GM12878 (cell line): Measurements from ENCODE around the gene SBF1. TPM values are rescaled to one million over a fixed set of nuclear protein-coding genes. Genes with fewer than 3 reads are reported as not detected.
"Not testable (repeated sequence)": the region's sequence is repeated elsewhere in the genome, so short reads cannot be mapped to it uniquely, and the experiment has no call there.

Experiments used
- ATAC-seq: fragments of 200-7000 bp; cut with Tn5 transposase; 3 replicates; pipeline ENCODE4 v1.9.1; 2020; ENCODE audit warnings: mild to moderate bottlenecking, moderate library complexity
- BruUV-seq: library from RNA; stranded (reverse); fragments of 400-500 nt; replicated peaks from 2 replicates; lab custom pipeline; 2021; lab: Mats Ljungman, UMichigan
- CTCF ChIA-PET: fragments of 300-600 bp; sonication (Branson Sonifier 250); formaldehyde crosslinking; extraction: SDS; loops from one replicate; lab custom pipeline; 2021; ENCODE audit warnings: inconsistent platforms; lab: Yijun Ruan, JAX
- POLR2A ChIA-PET: fragments of 350-600 bp; formaldehyde crosslinking; extraction: SDS; loops from one replicate; lab custom pipeline; 2021; ENCODE audit warnings: inconsistent platforms; lab: Charles Lee
- RAD21 ChIA-PET: fragments of 300-600 bp; sonication (Branson Sonifier 250); formaldehyde crosslinking; loops from one replicate; lab custom pipeline; 2023; ENCODE audit warnings: antibody characterized with exemption; ENCODE audit not compliant: unreplicated experiment; lab: Charles Lee
- SMC1A ChIA-PET: fragments of 300-600 bp; sonication (Branson Sonifier 250); formaldehyde crosslinking; loops from one replicate; lab custom pipeline; 2023; ENCODE audit not compliant: unreplicated experiment, uncharacterized antibody; lab: Charles Lee
- DNase-seq: peaks from one replicate; pipeline ENCODE4 v3.0.0-alpha.2; 2011; ENCODE audit warnings: low read depth, low spot score
- FAIRE-seq: peaks from 3 replicates; lab custom pipeline; 2011; peaks lifted over from hg19 to GRCh38; lab: Jason Lieb, UNC
- H2AFZ ChIP-seq: 2 replicates; pipeline ENCODE4 v1.6.0; 2011; ENCODE audit warnings: low read depth, low read length, control low read depth; ENCODE audit not compliant: control insufficient read depth
- H3K27ac ChIP-seq: 2 replicates; pipeline ENCODE4 v1.5.1; 2011; ENCODE audit warnings: control low read depth; ENCODE audit not compliant: control insufficient read depth, insufficient read depth
- H3K27me3 ChIP-seq, 2 experiments: replicated peaks in 1 of 2; 2 replicates each; pipeline versions ENCODE4 v1.6.0 to v1.6.1; 2011; ENCODE audit warnings: low read length in 1 of 2; ENCODE audit not compliant: control insufficient read depth in 2 of 2, insufficient read depth in 2 of 2
- H3K36me3 ChIP-seq, 2 experiments: 2 replicates each; pipeline ENCODE4 v1.5.1; 2011; ENCODE audit warnings: low read length in 1 of 2; ENCODE audit not compliant: control insufficient read depth in 2 of 2, insufficient read depth in 2 of 2
- H3K4me1 ChIP-seq: 2 replicates; pipeline ENCODE4 v1.6.1; 2011; ENCODE audit warnings: mild to moderate bottlenecking, low read length, moderate library complexity, mixed read lengths; ENCODE audit not compliant: control insufficient read depth, insufficient read depth
- H3K4me2 ChIP-seq: 2 replicates; pipeline ENCODE4 v1.6.0; 2011; ENCODE audit warnings: control low read depth; ENCODE audit not compliant: control insufficient read depth, insufficient read depth
- H3K4me3 ChIP-seq: fragments of 200-600 bp; sonication (generic); 2 replicates; pipeline ENCODE4 v1.5.1; 2016
- H3K79me2 ChIP-seq: 2 replicates; pipeline ENCODE4 v1.6.0; 2011; ENCODE audit warnings: low read length; ENCODE audit not compliant: control insufficient read depth, insufficient read depth
- H3K9ac ChIP-seq: 2 replicates; pipeline ENCODE4 v1.8.0; 2011; ENCODE audit warnings: low read length, control low read depth, mixed read lengths; ENCODE audit not compliant: control insufficient read depth, insufficient read depth
- H3K9me3 ChIP-seq: replicated peaks from 3 replicates; pipeline ENCODE4 v1.5.1; 2011; ENCODE audit warnings: mild to moderate bottlenecking, low read length; ENCODE audit not compliant: control insufficient read depth, insufficient read depth
- H4K20me1 ChIP-seq: 2 replicates; pipeline ENCODE4 v1.6.0; 2011; ENCODE audit not compliant: control insufficient read depth, insufficient read depth
- HDAC6 ChIP-seq: fragments of 200-600 bp; sonication (generic); IDR thresholded peaks from one replicate; pipeline ENCODE4 v1.8.0; 2017; ENCODE audit warnings: antibody characterized with exemption; ENCODE audit not compliant: unreplicated experiment
- WGBS: methylation state at CpG from one replicate; pipeline ENCODE4 v1.1.6; 2016; ENCODE audit warnings: low lambda C conversion rate; ENCODE audit not compliant: insufficient replicate concordance, insufficient coverage; ENCODE audit errors: missing lambda C conversion rate; 5-methylcytosine and 5-hydroxymethylcytosine counted together
- in situ Hi-C: fragments of 300-500 bp; cut with MboI; formaldehyde crosslinking; loops from 9 replicates; pipeline ENCODE4 v1.14.3; 2018; ENCODE audit warnings: mixed read lengths
- intact Hi-C: fragments of 100-400 bp; cut with micrococcal nuclease; formaldehyde crosslinking; loops from one replicate; pipeline ENCODE4 v1.14.2; 2022; ENCODE audit not compliant: unreplicated experiment
- polyA plus RNA-seq, 11 experiments: library from polyadenylated mRNA; depleted of rRNA in 4 of 11; unstranded in 6 of 11; stranded (reverse) in 5 of 11; fragments of >200 nt; fragmentation: Nextera tagmentation in 4 of 11; fragmentation: Illumina TruSeq in 1 of 11; extraction: Ambion mirVana in 4 of 11; extraction: Trizol in 1 of 11; gene quantifications; 1 replicate in 1 of 11; 2 replicates in 10 of 11; pipeline versions ENCODE4 v1.2.1 to v1.2.3, GENCODE V29; 2011 to 2016; ENCODE audit warnings: inconsistent platforms in 2 of 11, missing spikeins in 2 of 11, low read depth in 1 of 11
- total RNA-seq, 4 experiments: library from RNA; depleted of rRNA in 3 of 4; stranded (reverse); fragments of >200 nt in 3 of 4; fragmentation: Illumina TruSeq in 1 of 4; extraction: Trizol in 1 of 4; gene quantifications; 2 replicates each; pipeline versions ENCODE4 v1.2.1 to v1.2.3, GENCODE V29; 2013 to 2021

Gene SBF1
- total and polyA plus RNA-seq, 10 of the 15 experiments (the other 5 are each of a cell fraction or from before 2014, with no cell fraction given) = 0.23 to 95.0 (median 17.8) TPM

- Histone ChIP-seq H3K27ac (no peak overlapping the region), H2AFZ (no peak overlapping the region), H3K9ac (no peak overlapping the region), H4K20me1 (no peaks in the 10 kb centered on the region), H3K4me1 (no peaks in the 10 kb centered on the region), H3K79me2 (no peaks in the 10 kb centered on the region), H3K27me3 (no peaks in the 10 kb centered on the region), H3K4me3 (no peak overlapping the region), H3K9me3 (no peaks in the 10 kb centered on the region), H3K36me3 (peaks cover 13 to 43% of the 10 kb centered on the region in 2 experiments; a peak in 3 of 4 replicates), H3K4me2 (no peak overlapping the region)
- DNase-seq (no peak), ATAC-seq (no peak), FAIRE-seq (no peak)
- ChIA-PET SMC1A (no interaction called here), POLR2A (no interaction called here), CTCF (no interaction called here), RAD21 (no interaction called here)
- WGBS = 92% methylated on average over 24 of the region's 24 CpGs
- intact Hi-C loops = no loop called here
- TF ChIP-seq HDAC6 = no peak
- BruUV-seq = no TSS peak
- in situ Hi-C loops = no loop called here
These were observed 40.0 kb downstream of the SBF1 start for GRCh38 chr22:50434849-50435248.

GRCh38 chr22:50432877-50433510, 41.8 kb downstream of the SBF1 start:
- H3K27me3 ChIP-seq, H3K9me3 ChIP-seq, FAIRE-seq, in situ Hi-C loops, DNase-seq, BruUV-seq, H3K27ac ChIP-seq, SMC1A ChIA-PET, intact Hi-C loops, POLR2A ChIA-PET, H3K4me3 ChIP-seq, H3K4me1 ChIP-seq, H4K20me1 ChIP-seq, ATAC-seq, H2AFZ ChIP-seq, H3K79me2 ChIP-seq, RAD21 ChIA-PET, CTCF ChIA-PET, H3K4me2 ChIP-seq, H3K9ac ChIP-seq: not testable (repeated sequence)
- 85% methylated on average over 14 of the region's 24 CpGs for WGBS
- peaks cover 10 to 29% of the 10 kb centered on the region in 2 experiments; a peak in 3 of 4 replicates for H3K36me3 ChIP-seq
